H1 (cell line): ENCODE data around the gene TSHR. TPM values are rescaled to one million over a fixed set of nuclear protein-coding genes. Genes with fewer than 3 reads are reported as not detected.

Experiments used
- CTCF ChIA-PET: fragments of 300-600 bp; sonication (Branson Sonifier 250); formaldehyde crosslinking; loops from one replicate; lab custom pipeline; 2021; ENCODE audit not compliant: partially characterized antibody; lab: Charles Lee
- POLR2A ChIA-PET: fragments of 300-600 bp; sonication (Branson Sonifier 250); formaldehyde crosslinking; loops from one replicate; lab custom pipeline; 2021; ENCODE audit warnings: inconsistent platforms; ENCODE audit not compliant: partially characterized antibody; lab: Charles Lee
- DNase-seq, 2 experiments: peaks; one replicate each; pipeline versions ENCODE4 v3.0.0 to v3.0.0-alpha.2; 2010 to 2022; ENCODE audit warnings: low spot score in 2 of 2, low read depth in 1 of 2, mixed read lengths in 1 of 2
- FAIRE-seq: peaks from 2 replicates; lab custom pipeline; 2011; peaks lifted over from hg19 to GRCh38; lab: Jason Lieb, UNC
- H2AFZ ChIP-seq: 2 replicates; pipeline ENCODE4 v1.8.1; 2012; ENCODE audit warnings: low read length, inconsistent platforms
- H2AK5ac ChIP-seq: 2 replicates; pipeline ENCODE4 v1.6.1; 2013; ENCODE audit warnings: low read depth, low read length
- H2BK120ac ChIP-seq: replicated peaks from 2 replicates; pipeline ENCODE3; 2013; ENCODE audit warnings: low read depth, low read length, inconsistent platforms
- H2BK12ac ChIP-seq: 2 replicates; pipeline ENCODE4 v1.6.1; 2013; ENCODE audit warnings: low read depth, low read length
- H2BK15ac ChIP-seq: 2 replicates; pipeline ENCODE4 v1.6.1; 2013; ENCODE audit warnings: low read length
- H2BK20ac ChIP-seq: 2 replicates; pipeline ENCODE4 v1.6.1; 2013; ENCODE audit warnings: low read length
- H2BK5ac ChIP-seq: 2 replicates; pipeline ENCODE4 v1.6.1; 2013; ENCODE audit warnings: low read depth, low read length
- H3K14ac ChIP-seq: 2 replicates; pipeline ENCODE4 v1.6.1; 2013; ENCODE audit warnings: inconsistent platforms; ENCODE audit not compliant: insufficient read length
- H3K18ac ChIP-seq: 2 replicates; pipeline ENCODE4 v1.6.1; 2013; ENCODE audit warnings: low read length; ENCODE audit errors: extremely low read depth
- H3K23ac ChIP-seq: 2 replicates; pipeline ENCODE4 v1.6.1; 2013; ENCODE audit warnings: inconsistent platforms; ENCODE audit not compliant: insufficient read length
- H3K23me2 ChIP-seq: 2 replicates; pipeline ENCODE4 v1.6.1; 2013; ENCODE audit warnings: low read depth, low read length
- H3K27ac ChIP-seq: 2 replicates; pipeline ENCODE4 v1.6.1; 2011; ENCODE audit warnings: low read depth, low read length, inconsistent platforms
- H3K27me3 ChIP-seq, 4 experiments: replicated peaks in 1 of 4; 1 replicate in 1 of 4; 2 replicates in 3 of 4; pipeline versions ENCODE4 v1.6.1 to v1.8.1; 2011 to 2013; ENCODE audit warnings: low read length in 3 of 4, mild to moderate bottlenecking in 3 of 4, inconsistent platforms in 2 of 4, mixed read lengths in 2 of 4, moderate library complexity in 1 of 4; ENCODE audit not compliant: control insufficient read depth in 3 of 4, insufficient read depth in 3 of 4; ENCODE audit errors: extremely low read depth in 1 of 4
- H3K36me3 ChIP-seq, 4 experiments: 2 replicates each; pipeline versions ENCODE4 v1.6.1 to v1.8.1; 2011 to 2013; ENCODE audit warnings: mild to moderate bottlenecking in 4 of 4, low read length in 3 of 4, moderate library complexity in 2 of 4, control low read depth in 1 of 4, inconsistent platforms in 1 of 4; ENCODE audit not compliant: insufficient read depth in 4 of 4, control insufficient read depth in 2 of 4
- H3K4ac ChIP-seq: replicated peaks from 2 replicates; pipeline ENCODE3; 2013; ENCODE audit warnings: low read length, low read depth, mixed read lengths, inconsistent platforms; ENCODE audit not compliant: insufficient read length
- H3K4me1 ChIP-seq, 4 experiments: replicated peaks in 1 of 4; 1 replicate in 1 of 4; 2 replicates in 3 of 4; pipeline versions ENCODE4 v1.6.1 to v1.8.1; 2011 to 2013; ENCODE audit warnings: low read length in 3 of 4, inconsistent platforms in 2 of 4, mixed read lengths in 1 of 4; ENCODE audit not compliant: insufficient read depth in 4 of 4, control insufficient read depth in 3 of 4
- H3K4me2 ChIP-seq, 2 experiments: 2 replicates each; pipeline versions ENCODE4 v1.6.1 to v1.8.1; 2011 to 2013; ENCODE audit warnings: low read depth in 2 of 2, low read length in 2 of 2, control low read depth in 1 of 2, inconsistent platforms in 1 of 2, mild to moderate bottlenecking in 1 of 2; ENCODE audit not compliant: insufficient read depth in 1 of 2
- H3K4me3 ChIP-seq, 4 experiments: fragments of 200-600, 300-600 bp in 1 of 4; sonication (generic), shearing (Covaris generic), sonication (Bioruptor Twin) in 1 of 4; 2 replicates each; pipeline versions ENCODE4 v1.5.1 to v1.8.1; 2011 to 2016; ENCODE audit warnings: low read length in 4 of 4, low read depth in 3 of 4, control low read depth in 2 of 4, inconsistent platforms in 2 of 4, mild to moderate bottlenecking in 2 of 4, mixed read lengths in 1 of 4, moderate library complexity in 1 of 4; ENCODE audit not compliant: insufficient read depth in 2 of 4; ENCODE audit errors: extremely low read depth in 1 of 4
- H3K56ac ChIP-seq: replicated peaks from 2 replicates; pipeline ENCODE3; 2013; ENCODE audit warnings: low read depth, mild to moderate bottlenecking, mixed read lengths, low read length, inconsistent platforms; ENCODE audit not compliant: insufficient read length
- H3K79me1 ChIP-seq: 2 replicates; pipeline ENCODE4 v1.6.1; 2013; ENCODE audit warnings: low read depth, low read length, control low read depth
- H3K79me2 ChIP-seq, 2 experiments: 2 replicates each; pipeline versions ENCODE4 v1.6.1 to v1.8.1; 2012 to 2013; ENCODE audit warnings: low read length in 2 of 2, mild to moderate bottlenecking in 2 of 2, inconsistent platforms in 1 of 2; ENCODE audit not compliant: insufficient read depth in 2 of 2, control insufficient read depth in 1 of 2
- H3K9ac ChIP-seq, 4 experiments: replicated peaks in 1 of 4; 1 replicate in 1 of 4; 2 replicates in 3 of 4; pipeline versions ENCODE4 v1.6.1 to v1.8.1; 2011 to 2013; ENCODE audit warnings: low read depth in 3 of 4, low read length in 3 of 4, control low read depth in 2 of 4, mild to moderate bottlenecking in 2 of 4, moderate library complexity in 2 of 4, inconsistent platforms in 1 of 4; ENCODE audit errors: extremely low read depth in 1 of 4
- H3K9me3 ChIP-seq, 2 experiments: 2 replicates each; pipeline versions ENCODE4 v1.6.1 to v1.8.1; 2012 to 2013; ENCODE audit warnings: mild to moderate bottlenecking in 2 of 2, moderate library complexity in 2 of 2, control low read depth in 1 of 2, inconsistent platforms in 1 of 2, low read depth in 1 of 2, low read length in 1 of 2, mixed read lengths in 1 of 2; ENCODE audit not compliant: insufficient read depth in 2 of 2
- H4K20me1 ChIP-seq, 2 experiments: replicated peaks in 1 of 2; 2 replicates each; pipeline versions ENCODE3 to v1.8.1; 2011 to 2013; ENCODE audit warnings: inconsistent platforms in 2 of 2, low read length in 2 of 2, mild to moderate bottlenecking in 1 of 2; ENCODE audit not compliant: insufficient read depth in 2 of 2, control insufficient read depth in 1 of 2
- H4K5ac ChIP-seq: 2 replicates; pipeline ENCODE4 v1.6.1; 2013; ENCODE audit warnings: low read length, low read depth, mixed read lengths, inconsistent platforms; ENCODE audit not compliant: insufficient read length
- H4K8ac ChIP-seq: 2 replicates; pipeline ENCODE4 v1.8.0; 2013; ENCODE audit warnings: mild to moderate bottlenecking, moderate library complexity, low read length, inconsistent platforms; ENCODE audit not compliant: insufficient read depth; ENCODE audit errors: extremely low read depth
- H4K91ac ChIP-seq: replicated peaks from 2 replicates; pipeline ENCODE3; 2013; ENCODE audit warnings: low read length, mixed read lengths, inconsistent platforms; ENCODE audit not compliant: insufficient read length
- POLR2A ChIP-seq, 2 experiments: IDR thresholded peaks; 1 replicate in 1 of 2; 2 replicates in 1 of 2; pipeline ENCODE4 v1.6.1; 2011; ENCODE audit warnings: low read depth in 2 of 2, low read length in 2 of 2, mild to moderate bottlenecking in 2 of 2; ENCODE audit errors: control extremely low read depth in 1 of 2
- RAD21 ChIP-seq, 2 experiments: IDR thresholded peaks in 1 of 2; conservative IDR thresholded peaks in 1 of 2; 2 replicates each; pipeline ENCODE4 v1.6.1; 2011; ENCODE audit warnings: low read depth in 2 of 2, low read length in 2 of 2, improper control_type of control experiment in 1 of 2, inconsistent platforms in 1 of 2, mild to moderate bottlenecking in 1 of 2, moderate library complexity in 1 of 2
- RNF2 ChIP-seq: fragments of 200-900, 300-1000 bp; sonication (generic); IDR thresholded peaks from 2 replicates; pipeline ENCODE4 v1.7.1; 2016; ENCODE audit warnings: borderline replicate concordance, low read depth, mild to moderate bottlenecking, antibody characterized with exemption, low read length; ENCODE audit not compliant: poor library complexity, severe bottlenecking; ENCODE audit errors: missing control alignments
- RXRA ChIP-seq: IDR thresholded peaks from 2 replicates; pipeline ENCODE4 v1.6.1; 2011; ENCODE audit warnings: low read depth, mild to moderate bottlenecking, low read length, moderate library complexity; ENCODE audit not compliant: insufficient read depth
- TCF12 ChIP-seq: IDR thresholded peaks from 2 replicates; pipeline ENCODE4 v1.6.1; 2011; ENCODE audit warnings: low read depth, mild to moderate bottlenecking, low read length
- WGBS, 2 experiments: shearing (Covaris generic) in 1 of 2; methylation state at CpG; one replicate each; pipeline versions ENCODE4 v1.1.6 to v1.1.7; 2013 to 2015; ENCODE audit warnings: low lambda C conversion rate in 2 of 2, mixed read lengths in 2 of 2, inconsistent platforms in 1 of 2, low coverage in 1 of 2, missing lambda C conversion rate in 1 of 2; ENCODE audit not compliant: insufficient replicate concordance in 2 of 2, insufficient coverage in 1 of 2, insufficient read length in 1 of 2; ENCODE audit errors: extremely low coverage in 1 of 2, missing lambda C conversion rate in 1 of 2; 5-methylcytosine and 5-hydroxymethylcytosine counted together
- polyA plus RNA-seq, 7 experiments: library from polyadenylated mRNA; depleted of rRNA in 3 of 7; stranded (reverse) in 5 of 7; unstranded in 2 of 7; fragments of >200 nt in 5 of 7; fragments of 200-250 nt in 2 of 7; gene quantifications; 1 replicate in 5 of 7; 2 replicates in 1 of 7; 4 replicates in 1 of 7; pipeline versions ENCODE4 v1.2.1 to v1.2.3, GENCODE V29; 2011 to 2013; ENCODE audit warnings: missing spikeins in 2 of 7, mixed read lengths in 2 of 7
- total RNA-seq: library from RNA; stranded (reverse); fragmentation: NEBNext Ultra II Directional; extraction: Animal tissue kit (Norgen Biotek cat#: 25700); gene quantifications from 2 replicates; pipeline ENCODE4 v1.2.1, GENCODE V29; 2021
- TF ChIP-seq, protein P1 (sequence below): IDR thresholded peaks from 2 replicates; pipeline ENCODE4 v1.6.1; 2012; ENCODE audit warnings: inconsistent platforms

Gene TSHR
- total and polyA plus RNA-seq, 2 of the 8 experiments (the other 6 are each of a cell fraction or from before 2014, with no cell fraction given) = 0.27 TPM; not detected in 1

DNA sequence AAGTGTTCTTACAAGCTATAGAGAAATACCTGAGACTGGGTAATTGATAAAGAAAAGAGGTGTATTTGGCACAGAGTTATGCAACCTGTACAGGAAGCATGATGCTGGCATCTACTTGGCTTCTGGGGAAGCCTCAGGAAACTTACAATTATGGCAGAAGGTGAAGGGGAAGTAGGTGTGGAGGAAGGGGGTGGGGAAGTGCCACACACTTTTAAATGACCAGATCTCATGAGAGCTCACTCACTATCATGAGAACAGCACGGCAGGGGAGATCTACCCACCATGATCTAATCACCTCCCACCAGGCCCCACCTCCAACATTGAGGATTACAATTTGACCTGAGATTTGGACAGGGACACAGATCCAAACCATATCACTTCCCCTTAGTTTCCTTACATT, 32.8 kb downstream of the TSHR start:
- FAIRE-seq = no peak
- no peak overlapping the region for H2BK120ac ChIP-seq
- 91% methylated on average over 1 of the region's 1 CpG; no CpG with 5 or more reads in 1 of the 2 experiments for WGBS, 2 experiments
- no peak overlapping the region for H2AFZ ChIP-seq
- no peak overlapping the region for H4K8ac ChIP-seq
- H2BK12ac ChIP-seq = no peak overlapping the region
- H3K36me3 ChIP-seq = no peaks in the 10 kb centered on the region
- ChIA-PET POLR2A (no interaction called here), CTCF (interaction anchor here (0.8 to 12.0 kb wide), 12 partner anchors 9 to 932 kb away, joined by 3 to 104 read pairs (median 6); partner anchors contain the start of gene TSHR)
- no peak overlapping the region for H2BK15ac ChIP-seq
- H3K23me2 ChIP-seq = no peaks in the 10 kb centered on the region
- no peak overlapping the region for H2BK20ac ChIP-seq
- H3K27me3 ChIP-seq = no peaks in the 10 kb centered on the region
- H2BK5ac ChIP-seq = no peak overlapping the region
- no peak overlapping the region for H3K4ac ChIP-seq
- no peak overlapping the region for H3K56ac ChIP-seq
- H3K4me2 ChIP-seq = no peak overlapping the region
- no peak overlapping the region for H3K9ac ChIP-seq
- no peaks in the 10 kb centered on the region for H3K9me3 ChIP-seq
- H3K4me3 ChIP-seq = no peak overlapping the region
- H3K18ac ChIP-seq = no peak overlapping the region
- H4K91ac ChIP-seq = no peak overlapping the region
- no peaks in the 10 kb centered on the region for H3K79me1 ChIP-seq
- no peak overlapping the region for H3K27ac ChIP-seq
- H3K4me1 ChIP-seq = no peaks in the 10 kb centered on the region
- H2AK5ac ChIP-seq = no peak overlapping the region
- no peaks in the 10 kb centered on the region for H4K20me1 ChIP-seq
- no peak overlapping the region for H3K14ac ChIP-seq
- H3K23ac ChIP-seq = no peak overlapping the region
- no peak overlapping the region for H4K5ac ChIP-seq
- no peak for DNase-seq
- H3K79me2 ChIP-seq = no peaks in the 10 kb centered on the region
- no peak for TF ChIP-seq RNF2
- no peak for TF ChIP-seq TCF12
- TF ChIP-seq, protein P1, sequence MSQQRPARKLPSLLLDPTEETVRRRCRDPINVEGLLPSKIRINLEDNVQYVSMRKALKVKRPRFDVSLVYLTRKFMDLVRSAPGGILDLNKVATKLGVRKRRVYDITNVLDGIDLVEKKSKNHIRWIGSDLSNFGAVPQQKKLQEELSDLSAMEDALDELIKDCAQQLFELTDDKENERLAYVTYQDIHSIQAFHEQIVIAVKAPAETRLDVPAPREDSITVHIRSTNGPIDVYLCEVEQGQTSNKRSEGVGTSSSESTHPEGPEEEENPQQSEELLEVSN = no peak
- no peak for TF ChIP-seq RXRA
- TF ChIP-seq RAD21 (IDR thresholded peaks at IDR 0.05 in 1 of 2, conservative IDR thresholded peaks at IDR 0.05 in 1 of 2; ENCODE audit: low read depth in 2 of 2, low read length in 2 of 2) = no peak
- TF ChIP-seq POLR2A (IDR thresholded peaks at IDR 0.05; ENCODE audit: control extremely low read depth in 1 of 2, low read depth in 2 of 2, low read length in 2 of 2) = no peak
